ENCODE measurements around the gene CSMD2. TPM values are rescaled to one million over a fixed set of nuclear protein-coding genes. Genes with fewer than 3 reads are reported as not detected.

The CSMD2 gene
- total RNA-seq, 1 donor from 2014 or later, result 2.1 TPM

- H3K4me3 Mint-ChIP-seq (ENCODE audit: unreplicated experiment), result no peak overlapping the region
- TF ChIP-seq CTCF (IDR thresholded peaks at IDR 0.05; ENCODE audit: unreplicated experiment), result no peak
- no peak for DNase-seq (ENCODE audit: low spot score)
- peaks cover 3% of the 10 kb centered on the region for H3K27me3 Mint-ChIP-seq (ENCODE audit: unreplicated experiment)
- H3K4me1 Mint-ChIP-seq (ENCODE audit: unreplicated experiment), result peaks cover 26% of the 10 kb centered on the region
- peaks cover 10% of the 10 kb centered on the region for H3K36me3 Mint-ChIP-seq (ENCODE audit: low read depth, unreplicated experiment)
- no peak overlapping the region for H3K27ac Mint-ChIP-seq (ENCODE audit: unreplicated experiment)
- H3K9me3 Mint-ChIP-seq (ENCODE audit: unreplicated experiment), result no peaks in the 10 kb centered on the region
Observed at GRCh38 chr1:33577663-33578062, 587.4 kb downstream of the CSMD2 start.

- Mint-ChIP-seq H3K9me3 (ENCODE audit: unreplicated experiment) (no peaks in the 10 kb centered on the region), H3K27me3 (ENCODE audit: unreplicated experiment) (peaks cover 2% of the 10 kb centered on the region), H3K27ac (ENCODE audit: unreplicated experiment) (no peak overlapping the region), H3K4me1 (ENCODE audit: unreplicated experiment) (peaks cover 31% of the 10 kb centered on the region), H3K4me3 (ENCODE audit: unreplicated experiment) (no peak overlapping the region), H3K36me3 (ENCODE audit: low read depth, unreplicated experiment) (peaks cover 10% of the 10 kb centered on the region)
- DNase-seq (ENCODE audit: low spot score), result no peak
- TF ChIP-seq CTCF (IDR thresholded peaks at IDR 0.05; ENCODE audit: unreplicated experiment), result no peak
Observed at GRCh38 chr1:33576821-33577599, 588.0 kb downstream of the CSMD2 start.

GRCh38 chr1:33575324-33575879, 589.6 kb downstream of the CSMD2 start:
- no peak for DNase-seq (ENCODE audit: low spot score)
- TF ChIP-seq CTCF (IDR thresholded peaks at IDR 0.05; ENCODE audit: unreplicated experiment), result no peak
- peaks cover 10% of the 10 kb centered on the region for H3K36me3 Mint-ChIP-seq (ENCODE audit: low read depth, unreplicated experiment)
- H3K27me3 Mint-ChIP-seq (ENCODE audit: unreplicated experiment), result peaks cover 8% of the 10 kb centered on the region
- no peak overlapping the region for H3K27ac Mint-ChIP-seq (ENCODE audit: unreplicated experiment)
- no peak overlapping the region for H3K4me3 Mint-ChIP-seq (ENCODE audit: unreplicated experiment)
- H3K9me3 Mint-ChIP-seq (ENCODE audit: unreplicated experiment), result no peaks in the 10 kb centered on the region
- H3K4me1 Mint-ChIP-seq (ENCODE audit: unreplicated experiment), result peaks cover 31% of the 10 kb centered on the region

GRCh38 chr1:33573661-33574060, 591.4 kb downstream of the CSMD2 start:
- Mint-ChIP-seq H3K4me3 (ENCODE audit: unreplicated experiment) (no peak overlapping the region), H3K27me3 (ENCODE audit: unreplicated experiment) (peaks cover 10% of the 10 kb centered on the region), H3K27ac (ENCODE audit: unreplicated experiment) (no peak overlapping the region), H3K9me3 (ENCODE audit: unreplicated experiment) (no peaks in the 10 kb centered on the region), H3K36me3 (ENCODE audit: low read depth, unreplicated experiment) (peaks cover 10% of the 10 kb centered on the region), H3K4me1 (ENCODE audit: unreplicated experiment) (peaks cover 31% of the 10 kb centered on the region)
- TF ChIP-seq CTCF (IDR thresholded peaks at IDR 0.05; ENCODE audit: unreplicated experiment), result no peak
- DNase-seq (ENCODE audit: low spot score), result no peak

- TF ChIP-seq CTCF (IDR thresholded peaks at IDR 0.05; ENCODE audit: unreplicated experiment), result no peak
Observed at GRCh38 chr1:33572387-33572786, 592.6 kb downstream of the CSMD2 start.

More at GRCh38 chr1:33572387-33572786, 592.6 kb downstream of the CSMD2 start:
- DNase-seq (ENCODE audit: low spot score), result no peak
- peak overlapping the region; percentile 78 for H3K27ac Mint-ChIP-seq (ENCODE audit: unreplicated experiment)
- peaks cover 26% of the 10 kb centered on the region for H3K4me1 Mint-ChIP-seq (ENCODE audit: unreplicated experiment)
- no peaks in the 10 kb centered on the region for H3K9me3 Mint-ChIP-seq (ENCODE audit: unreplicated experiment)
- H3K4me3 Mint-ChIP-seq (ENCODE audit: unreplicated experiment), result peak overlapping the region; percentile 54
- peaks cover 10% of the 10 kb centered on the region for H3K36me3 Mint-ChIP-seq (ENCODE audit: low read depth, unreplicated experiment)
- H3K27me3 Mint-ChIP-seq (ENCODE audit: unreplicated experiment), result peaks cover 10% of the 10 kb centered on the region

All from endothelial cell (in vitro differentiated cells).